Measurements from ENCODE around the gene ATG12. TPM values are rescaled to one million over a fixed set of nuclear protein-coding genes. Genes with fewer than 3 reads are reported as not detected.

Gene ATG12
- total and polyA plus RNA-seq, 2 of the 8 experiments (the other 6 are each of a cell fraction or from before 2014, with no cell fraction given) = 23.8 to 49.3 TPM

DNA sequence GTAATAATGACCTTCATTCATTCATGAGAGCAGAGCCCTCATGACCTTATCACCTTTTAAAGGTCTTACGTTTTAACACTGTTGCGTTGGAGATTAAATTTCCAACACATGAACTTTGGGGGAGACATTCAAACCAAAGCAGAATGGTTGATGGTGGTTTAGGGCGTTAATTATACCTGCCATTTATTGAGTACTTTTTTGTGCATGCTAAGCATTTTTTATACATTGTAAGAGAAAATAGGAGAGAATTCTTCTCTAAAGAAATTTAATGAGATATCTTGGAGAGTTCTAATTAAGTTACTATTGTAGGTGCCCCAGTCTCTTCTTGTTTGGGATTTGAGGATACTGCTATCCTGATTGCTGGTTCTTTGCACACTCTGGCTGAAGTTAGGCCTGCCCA lies 12.8 kb upstream of the ATG12 start:
- ChIA-PET POLR2A (ENCODE audit: partially characterized antibody) (no interaction called here), CTCF (ENCODE audit: partially characterized antibody) (no interaction called here)
- no peak overlapping the region for H3K4me2 ChIP-seq (ENCODE audit: insufficient read depth in 1 of 2, low read depth in 2 of 2, low read length in 2 of 2)
- H3K23ac ChIP-seq (ENCODE audit: insufficient read length) = no peak overlapping the region
- H3K14ac ChIP-seq (ENCODE audit: insufficient read length) = no peak overlapping the region
- H3K23me2 ChIP-seq (ENCODE audit: low read depth, low read length) = no peaks in the 10 kb centered on the region
- H2BK15ac ChIP-seq (ENCODE audit: low read length) = no peak overlapping the region
- peaks cover 0 to 8% of the 10 kb centered on the region in 2 experiments; a peak in 1 of 4 replicates for H3K9me3 ChIP-seq (ENCODE audit: insufficient read depth in 2 of 2, low read depth in 1 of 2, low read length in 1 of 2)
- H4K5ac ChIP-seq (ENCODE audit: insufficient read length, low read depth, low read length) = no peak overlapping the region
- H3K4me1 ChIP-seq (replicated peaks in 1 of 4; ENCODE audit: control insufficient read depth in 3 of 4, insufficient read depth in 4 of 4, low read length in 3 of 4) = peaks cover 0 to 7% (median 2%) of the 10 kb centered on the region in 4 experiments; a peak in 3 of 7 replicates
- no peak overlapping the region for H2BK5ac ChIP-seq (ENCODE audit: low read depth, low read length)
- no peak overlapping the region for H4K91ac ChIP-seq (replicated peaks; ENCODE audit: insufficient read length, low read length)
- H2BK120ac ChIP-seq (replicated peaks; ENCODE audit: low read depth, low read length) = no peak overlapping the region
- no peak overlapping the region for H3K9ac ChIP-seq (replicated peaks in 1 of 4; ENCODE audit: extremely low read depth in 1 of 4, low read depth in 3 of 4, low read length in 3 of 4)
- no peak overlapping the region for H3K4me3 ChIP-seq (ENCODE audit: extremely low read depth in 1 of 4, insufficient read depth in 2 of 4, low read depth in 3 of 4, low read length in 4 of 4)
- no peak overlapping the region for H2AFZ ChIP-seq (ENCODE audit: low read length)
- 100% methylated on average over 3 of the region's 3 CpGs; no CpG with 5 or more reads in 1 of the 2 experiments for WGBS, 2 experiments (ENCODE audit: extremely low coverage in 1 of 2, insufficient coverage in 1 of 2, insufficient read length in 1 of 2, insufficient replicate concordance in 2 of 2, low coverage in 1 of 2, low lambda C conversion rate in 2 of 2, missing lambda C conversion rate in 1 of 2)
- peaks cover 0 to 86% of the 10 kb centered on the region in 2 experiments; a peak in 2 of 4 replicates for H3K79me2 ChIP-seq (ENCODE audit: control insufficient read depth in 1 of 2, insufficient read depth in 2 of 2, low read length in 2 of 2)
- H3K27ac ChIP-seq (ENCODE audit: low read depth, low read length) = no peak overlapping the region
- no peak overlapping the region for H3K56ac ChIP-seq (replicated peaks; ENCODE audit: insufficient read length, low read depth, low read length)
- H2BK20ac ChIP-seq (ENCODE audit: low read length) = no peak overlapping the region
- no peaks in the 10 kb centered on the region; the same call in 1 of the 2 replicates for H3K79me1 ChIP-seq (ENCODE audit: low read depth, low read length)
- DNase-seq (ENCODE audit: low read depth in 1 of 2, low spot score in 2 of 2) = no peak
- no peaks in the 10 kb centered on the region for H3K36me3 ChIP-seq (ENCODE audit: control insufficient read depth in 2 of 4, insufficient read depth in 4 of 4, low read length in 3 of 4)
- H4K8ac ChIP-seq (ENCODE audit: extremely low read depth, insufficient read depth, low read length) = no peak overlapping the region
- H2BK12ac ChIP-seq (ENCODE audit: low read depth, low read length) = no peak overlapping the region
- H2AK5ac ChIP-seq (ENCODE audit: low read depth, low read length) = 0 out of 2 replicates have a peak overlapping the region, but pooled peaks have one; percentile 53
- H3K27me3 ChIP-seq (replicated peaks in 1 of 4; ENCODE audit: control insufficient read depth in 3 of 4, extremely low read depth in 1 of 4, insufficient read depth in 3 of 4, low read length in 3 of 4) = no peaks in the 10 kb centered on the region
- no peak overlapping the region for H3K18ac ChIP-seq (ENCODE audit: extremely low read depth, low read length)
- peaks cover 0 to 1% of the 10 kb centered on the region in 2 experiments for H4K20me1 ChIP-seq (replicated peaks in 1 of 2; ENCODE audit: control insufficient read depth in 1 of 2, insufficient read depth in 2 of 2, low read length in 2 of 2)
- no peak overlapping the region for H3K4ac ChIP-seq (replicated peaks; ENCODE audit: insufficient read length, low read depth, low read length)
- no peak for FAIRE-seq
- TF ChIP-seq YY1 (IDR thresholded peaks at IDR 0.05; ENCODE audit: low read depth, low read length) = no peak
- TF ChIP-seq HDAC6 (IDR thresholded peaks at IDR 0.05; ENCODE audit: low read depth, low read length) = no peak
